Chondrocyte (in vitro differentiated cells): ENCODE data around the gene ANP32A. TPM values are rescaled to one million over a fixed set of nuclear protein-coding genes. Genes with fewer than 3 reads are reported as not detected.

Experiments
- DNase-seq: peaks from one replicate; pipeline ENCODE4 v3.0.0; 2021; ENCODE audit warnings: mixed read lengths, low spot score
- H3K27ac Mint-ChIP-seq: one replicate; pipeline ENCODE4 v1.8.0; 2021; ENCODE audit warnings: mild to moderate bottlenecking, moderate library complexity, mixed read lengths; ENCODE audit not compliant: unreplicated experiment
- H3K27me3 Mint-ChIP-seq: 2 replicates; pipeline ENCODE4 v1.8.0; 2021; ENCODE audit warnings: low read depth, mixed read lengths
- H3K36me3 Mint-ChIP-seq: 2 replicates; pipeline ENCODE4 v1.8.0; 2021; ENCODE audit warnings: low read depth, mixed read lengths
- H3K4me1 Mint-ChIP-seq: 2 replicates; pipeline ENCODE4 v1.8.0; 2021; ENCODE audit warnings: low read depth, mild to moderate bottlenecking, mixed read lengths
- H3K4me3 Mint-ChIP-seq: one replicate; pipeline ENCODE4 v1.8.0; 2021; ENCODE audit warnings: mild to moderate bottlenecking, moderate library complexity, mixed read lengths; ENCODE audit not compliant: unreplicated experiment
- H3K9me3 Mint-ChIP-seq: 2 replicates; pipeline ENCODE4 v1.8.0; 2021; ENCODE audit warnings: low read depth, mixed read lengths
- total RNA-seq: library from RNA; stranded (reverse); gene quantifications from 3 replicates; pipeline ENCODE4 v1.2.1, GENCODE V29; 2021
- TF ChIP-seq, protein P1 (sequence below): fragments of 200-600 bp; sonication (generic); IDR thresholded peaks from 2 replicates; pipeline ENCODE4 v1.5.0; 2021; ENCODE audit warnings: antibody characterized with exemption, mild to moderate bottlenecking, moderate library complexity

The ANP32A gene
- total RNA-seq, 1 donor from 2014 or later = 117 TPM

DNA sequence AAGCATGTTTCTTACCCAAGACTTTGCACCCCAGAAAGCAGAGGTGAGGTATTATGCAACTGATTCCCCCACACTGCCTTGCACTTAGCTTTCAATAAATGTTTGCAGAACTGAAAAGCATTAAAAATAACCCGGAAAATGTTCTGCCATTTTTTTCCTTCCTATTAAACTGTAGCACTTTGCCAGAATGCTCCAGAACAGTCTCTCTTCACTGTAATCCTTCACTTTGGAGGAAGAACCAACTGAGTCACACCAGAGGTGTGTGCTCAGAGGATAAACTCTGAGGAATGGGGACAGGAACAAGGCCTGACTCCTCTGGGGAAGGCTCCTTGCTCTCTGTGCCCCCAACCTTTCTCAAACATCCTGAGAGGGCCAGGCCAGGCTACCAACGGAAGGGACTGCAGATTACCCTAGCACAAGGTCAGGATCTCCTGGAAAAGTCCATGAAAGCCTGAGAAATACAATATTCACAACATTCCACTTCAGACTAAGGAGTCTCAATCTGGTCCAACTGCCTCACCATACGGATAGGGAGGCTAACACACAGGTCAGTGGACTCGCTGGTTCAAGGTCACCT, 19.0 kb downstream of the ANP32A start:
- Mint-ChIP-seq H3K4me3 (no peak overlapping the region), H3K36me3 (peaks cover 2% of the 10 kb centered on the region), H3K4me1 (peaks cover 32% of the 10 kb centered on the region), H3K27ac (no peak overlapping the region), H3K27me3 (no peaks in the 10 kb centered on the region), H3K9me3 (no peaks in the 10 kb centered on the region)
- TF ChIP-seq, protein P1, sequence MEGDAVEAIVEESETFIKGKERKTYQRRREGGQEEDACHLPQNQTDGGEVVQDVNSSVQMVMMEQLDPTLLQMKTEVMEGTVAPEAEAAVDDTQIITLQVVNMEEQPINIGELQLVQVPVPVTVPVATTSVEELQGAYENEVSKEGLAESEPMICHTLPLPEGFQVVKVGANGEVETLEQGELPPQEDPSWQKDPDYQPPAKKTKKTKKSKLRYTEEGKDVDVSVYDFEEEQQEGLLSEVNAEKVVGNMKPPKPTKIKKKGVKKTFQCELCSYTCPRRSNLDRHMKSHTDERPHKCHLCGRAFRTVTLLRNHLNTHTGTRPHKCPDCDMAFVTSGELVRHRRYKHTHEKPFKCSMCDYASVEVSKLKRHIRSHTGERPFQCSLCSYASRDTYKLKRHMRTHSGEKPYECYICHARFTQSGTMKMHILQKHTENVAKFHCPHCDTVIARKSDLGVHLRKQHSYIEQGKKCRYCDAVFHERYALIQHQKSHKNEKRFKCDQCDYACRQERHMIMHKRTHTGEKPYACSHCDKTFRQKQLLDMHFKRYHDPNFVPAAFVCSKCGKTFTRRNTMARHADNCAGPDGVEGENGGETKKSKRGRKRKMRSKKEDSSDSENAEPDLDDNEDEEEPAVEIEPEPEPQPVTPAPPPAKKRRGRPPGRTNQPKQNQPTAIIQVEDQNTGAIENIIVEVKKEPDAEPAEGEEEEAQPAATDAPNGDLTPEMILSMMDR = no peak
- no peak for DNase-seq

DNA sequence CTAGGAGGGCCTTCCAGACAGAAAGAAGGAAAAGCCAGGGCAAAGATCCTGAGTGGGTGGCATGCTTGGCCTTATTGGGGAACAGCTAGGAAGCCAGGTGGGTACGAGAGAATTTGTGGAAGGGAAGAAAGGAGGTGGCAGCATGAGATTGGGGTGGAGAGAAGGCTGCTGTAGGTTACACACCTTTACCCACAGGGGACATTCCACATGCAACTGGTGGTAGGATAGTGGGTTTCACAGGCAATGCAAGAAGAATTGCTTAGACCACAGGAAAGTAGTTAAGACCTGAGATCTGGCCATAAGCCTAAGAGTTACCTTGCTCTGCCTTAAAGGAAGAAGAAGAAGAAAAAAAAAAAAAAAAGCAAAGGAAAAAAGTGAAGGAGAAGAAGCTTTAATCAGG, 19.8 kb downstream of the ANP32A start:
- no peak for DNase-seq
- no peaks in the 10 kb centered on the region for H3K36me3 Mint-ChIP-seq
- no peaks in the 10 kb centered on the region for H3K27me3 Mint-ChIP-seq
- H3K27ac Mint-ChIP-seq = no peak overlapping the region
- no peak overlapping the region for H3K4me3 Mint-ChIP-seq
- H3K9me3 Mint-ChIP-seq = no peaks in the 10 kb centered on the region
- H3K4me1 Mint-ChIP-seq = peaks cover 34% of the 10 kb centered on the region
- TF ChIP-seq, protein P1 = no peak

DNA sequence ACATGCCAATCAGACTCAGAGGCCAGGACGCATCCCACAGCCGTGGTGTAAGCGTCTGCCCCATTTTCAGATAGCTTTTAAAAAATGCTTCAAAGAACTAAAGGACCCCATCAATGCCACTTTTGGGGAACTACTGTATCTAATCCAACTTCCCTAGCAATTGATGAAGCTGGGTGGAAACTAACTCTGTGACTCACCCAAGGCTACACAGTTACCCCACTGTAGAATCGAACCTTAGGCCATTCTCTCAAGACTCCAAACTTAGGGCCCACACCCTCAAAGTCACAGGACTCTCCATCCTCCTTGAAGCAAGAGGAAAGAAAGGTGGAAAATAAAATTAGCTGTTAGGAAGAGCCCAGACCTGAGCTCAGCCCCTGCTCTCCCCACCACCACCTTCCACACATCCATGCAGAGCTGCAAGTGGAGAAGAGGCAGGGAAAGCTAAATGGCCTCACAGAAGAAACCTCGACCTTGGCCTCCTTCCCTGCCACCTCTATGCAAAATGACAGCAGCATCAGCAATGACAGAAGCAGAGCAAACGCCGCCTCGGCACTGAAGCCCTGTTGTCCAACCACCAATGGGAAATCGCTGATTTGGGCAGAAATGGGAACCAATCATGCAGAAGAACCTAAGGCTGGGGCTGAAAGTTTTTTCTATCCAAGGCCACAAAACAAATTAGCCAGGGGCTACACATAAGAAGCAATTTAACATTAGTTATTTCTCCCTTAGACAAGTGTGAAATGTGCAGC, 22.2 kb downstream of the ANP32A start:
- H3K36me3 Mint-ChIP-seq = peaks cover 1% of the 10 kb centered on the region
- H3K4me3 Mint-ChIP-seq = no peak overlapping the region
- H3K4me1 Mint-ChIP-seq = peaks cover 51% of the 10 kb centered on the region
- TF ChIP-seq, protein P1 = no peak
- no peak overlapping the region for H3K27ac Mint-ChIP-seq
- H3K9me3 Mint-ChIP-seq = no peaks in the 10 kb centered on the region
- H3K27me3 Mint-ChIP-seq = no peaks in the 10 kb centered on the region
- DNase-seq = no peak

DNA sequence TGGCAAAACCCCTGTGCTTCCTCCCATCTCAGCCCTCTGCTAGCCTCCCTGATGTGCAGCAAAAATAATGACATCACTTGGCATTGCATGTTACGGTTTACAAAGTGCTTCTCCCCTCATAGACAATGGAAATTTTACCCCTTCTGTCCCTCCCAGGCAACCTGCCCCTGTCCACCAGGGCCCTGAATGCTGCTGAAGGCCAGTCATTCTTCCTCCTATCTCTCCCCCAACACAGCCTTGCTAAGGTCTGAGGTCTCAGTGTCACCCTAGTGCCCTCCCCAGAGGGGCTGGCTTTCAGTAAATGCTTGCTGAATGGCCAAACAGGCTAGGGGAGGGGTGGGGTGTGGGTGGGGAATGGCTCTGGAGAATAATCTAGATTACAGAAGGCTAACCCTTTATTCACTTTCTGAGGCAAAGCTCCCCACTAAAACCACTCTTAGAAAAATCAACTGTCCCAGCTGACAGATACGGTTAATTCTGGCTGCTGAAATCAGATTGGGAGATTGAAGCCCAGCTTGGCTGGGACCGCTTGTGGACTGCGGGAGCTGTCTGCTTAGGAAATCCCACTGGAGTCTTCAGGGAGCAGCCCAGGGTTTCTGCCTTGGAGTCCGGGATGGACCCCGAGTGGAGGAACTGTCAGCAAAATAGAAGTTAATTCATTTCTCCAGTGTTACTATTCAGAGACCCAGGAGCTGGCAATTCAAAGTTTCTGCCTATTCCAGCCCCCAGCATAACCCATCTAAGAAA, 22.9 kb downstream of the ANP32A start:
- DNase-seq = no peak
- TF ChIP-seq, protein P1 = no peak
- Mint-ChIP-seq H3K27me3 (no peaks in the 10 kb centered on the region), H3K4me3 (no peak overlapping the region), H3K27ac (no peak overlapping the region), H3K4me1 (peaks cover 53% of the 10 kb centered on the region), H3K9me3 (no peaks in the 10 kb centered on the region), H3K36me3 (peaks cover 3% of the 10 kb centered on the region)

DNA sequence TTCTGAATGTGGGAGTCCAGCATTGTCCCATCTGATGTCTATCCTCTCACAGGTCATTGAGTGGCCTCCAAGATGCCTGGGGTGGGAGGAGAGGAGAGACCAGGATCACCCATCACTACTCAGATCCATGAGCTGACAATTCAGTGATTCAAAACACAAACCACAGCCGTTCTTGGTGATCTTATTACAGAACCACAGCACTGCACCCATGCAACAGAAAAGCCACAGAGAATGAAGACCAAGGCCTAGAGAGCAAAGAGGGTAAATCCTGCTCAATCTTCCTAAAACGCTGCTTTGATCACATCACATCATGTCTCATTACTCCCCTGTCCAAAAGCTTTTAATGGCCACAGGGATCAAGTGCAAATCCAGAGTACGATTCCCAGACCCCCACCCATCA, 23.5 kb downstream of the ANP32A start:
- Mint-ChIP-seq H3K9me3 (no peaks in the 10 kb centered on the region), H3K4me3 (no peak overlapping the region), H3K27ac (no peak overlapping the region), H3K4me1 (peaks cover 58% of the 10 kb centered on the region), H3K36me3 (peaks cover 3% of the 10 kb centered on the region), H3K27me3 (no peaks in the 10 kb centered on the region)
- TF ChIP-seq, protein P1 = no peak
- DNase-seq = no peak
